Vagina (tissue), 2 donors: ENCODE measurements around the gene TADA2A.

Experiments used
- POLR2A ChIP-seq, 2 donors: fragments of 450-650 bp; IDR thresholded peaks; one replicate each; pipeline ENCODE4 v1.6.1; 2017; ENCODE audit warnings: antibody characterized with exemption in 2 of 2, mild to moderate bottlenecking in 2 of 2, moderate library complexity in 2 of 2
- POLR2AphosphoS5 ChIP-seq, 2 donors: sonication (generic); formaldehyde crosslinking; IDR thresholded peaks; one replicate each; pipeline ENCODE4 v1.9.0; 2017; ENCODE audit warnings: antibody characterized with exemption in 2 of 2, mild to moderate bottlenecking in 2 of 2, low read depth in 1 of 2; ENCODE audit not compliant: insufficient read depth in 1 of 2
- TF ChIP-seq, protein P1 (sequence below), 3 experiments: fragments of 450-650 bp in 2 of 3; fragments of 200-600 bp in 1 of 3; sonication (generic) in 1 of 3; IDR thresholded peaks; one replicate each; pipeline ENCODE4 v1.5.1; 2017 to 2019; ENCODE audit warnings: antibody characterized with exemption in 3 of 3, mild to moderate bottlenecking in 2 of 3, moderate library complexity in 2 of 3

DNA sequence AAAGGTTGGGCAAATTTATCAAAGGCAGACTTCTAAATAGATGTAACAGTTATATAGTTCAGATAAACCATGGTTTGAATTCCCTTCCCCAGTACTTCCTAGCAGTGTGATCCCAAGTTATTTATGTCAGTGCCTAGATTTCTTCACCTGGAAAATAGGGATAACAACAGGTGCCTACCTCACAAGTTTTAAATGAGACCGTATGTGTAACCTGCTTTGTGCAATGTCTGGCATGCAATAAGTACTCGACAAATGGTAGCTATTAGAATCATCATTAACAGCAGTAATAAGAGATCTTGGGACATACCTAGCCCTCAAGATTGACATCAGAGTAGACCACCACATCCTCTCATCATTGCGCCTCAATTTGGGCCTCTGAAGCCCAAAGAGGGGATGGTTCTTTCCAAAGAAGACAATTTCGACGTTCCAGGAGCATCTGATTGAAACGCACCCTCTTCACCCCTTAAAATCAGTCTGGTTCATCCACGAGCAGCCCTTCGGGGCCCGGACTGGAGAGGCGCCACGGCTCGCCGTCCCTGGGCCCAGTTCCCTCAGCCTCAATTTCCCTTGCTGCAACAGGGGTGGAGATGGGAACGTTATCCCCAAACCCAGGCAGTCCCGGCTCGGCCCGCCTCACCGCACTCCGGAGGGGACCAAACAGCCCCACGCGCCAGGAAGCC, 591 bp upstream of the TADA2A start:
- TF ChIP-seq, protein P1, sequence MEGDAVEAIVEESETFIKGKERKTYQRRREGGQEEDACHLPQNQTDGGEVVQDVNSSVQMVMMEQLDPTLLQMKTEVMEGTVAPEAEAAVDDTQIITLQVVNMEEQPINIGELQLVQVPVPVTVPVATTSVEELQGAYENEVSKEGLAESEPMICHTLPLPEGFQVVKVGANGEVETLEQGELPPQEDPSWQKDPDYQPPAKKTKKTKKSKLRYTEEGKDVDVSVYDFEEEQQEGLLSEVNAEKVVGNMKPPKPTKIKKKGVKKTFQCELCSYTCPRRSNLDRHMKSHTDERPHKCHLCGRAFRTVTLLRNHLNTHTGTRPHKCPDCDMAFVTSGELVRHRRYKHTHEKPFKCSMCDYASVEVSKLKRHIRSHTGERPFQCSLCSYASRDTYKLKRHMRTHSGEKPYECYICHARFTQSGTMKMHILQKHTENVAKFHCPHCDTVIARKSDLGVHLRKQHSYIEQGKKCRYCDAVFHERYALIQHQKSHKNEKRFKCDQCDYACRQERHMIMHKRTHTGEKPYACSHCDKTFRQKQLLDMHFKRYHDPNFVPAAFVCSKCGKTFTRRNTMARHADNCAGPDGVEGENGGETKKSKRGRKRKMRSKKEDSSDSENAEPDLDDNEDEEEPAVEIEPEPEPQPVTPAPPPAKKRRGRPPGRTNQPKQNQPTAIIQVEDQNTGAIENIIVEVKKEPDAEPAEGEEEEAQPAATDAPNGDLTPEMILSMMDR (IDR thresholded peaks at IDR 0.05) = no peak
- TF ChIP-seq POLR2A (IDR thresholded peaks at IDR 0.05) (no peak), POLR2AphosphoS5 (IDR thresholded peaks at IDR 0.05; ENCODE audit: insufficient read depth in 1 of 2, low read depth in 1 of 2) (peak in 1 of 2 donors; percentile 55)
